NCI-H82 treated with DMSO at 0.1 percent for 48 hours (cell line): ENCODE results near the gene FBXL17.
A peak's percentile ranks its signal among the peaks of the same experiment; 100 is the strongest.

Experiments
- DNase-seq: peaks from one replicate; lab custom pipeline; 2025; ENCODE audit not compliant: unreplicated experiment; lab: John Stamatoyannopoulos, UW

FBXL17 gene

GRCh38 chr5:107959573-107960279 lies 422.2 kb downstream of the FBXL17 start:
- DNase-seq, result no peak

- no peak for DNase-seq
Measured at GRCh38 chr5:107958861-107959260, 423.0 kb downstream of the FBXL17 start.

GRCh38 chr5:107958432-107958831 lies 423.5 kb downstream of the FBXL17 start:
- no peak for DNase-seq

GRCh38 chr5:107957051-107957450 lies 424.8 kb downstream of the FBXL17 start:
- DNase-seq, result peak; percentile 76

- DNase-seq, result no peak
Measured at GRCh38 chr5:107955321-107955720, 426.6 kb downstream of the FBXL17 start.

GRCh38 chr5:107954254-107954653 lies 427.6 kb downstream of the FBXL17 start:
- no peak for DNase-seq

GRCh38 chr5:107952450-107952849 lies 429.4 kb downstream of the FBXL17 start:
- no peak for DNase-seq

GRCh38 chr5:107951309-107951708 lies 430.6 kb downstream of the FBXL17 start:
- no peak for DNase-seq

- no peak for DNase-seq
Measured at GRCh38 chr5:107950776-107951175, 431.1 kb downstream of the FBXL17 start.

- DNase-seq, result no peak
Measured at GRCh38 chr5:107949688-107950341, 432.1 kb downstream of the FBXL17 start.

GRCh38 chr5:107948377-107948776 lies 433.5 kb downstream of the FBXL17 start:
- peak; percentile 26 for DNase-seq

- DNase-seq, result no peak
Measured at GRCh38 chr5:107945061-107945460, 436.8 kb downstream of the FBXL17 start.

GRCh38 chr5:107943923-107944322 lies 438.0 kb downstream of the FBXL17 start:
- no peak for DNase-seq

GRCh38 chr5:107941036-107941435 lies 440.9 kb downstream of the FBXL17 start:
- DNase-seq, result no peak

- peak; percentile 95 for DNase-seq
Measured at GRCh38 chr5:107937651-107938355, 444.1 kb downstream of the FBXL17 start.

GRCh38 chr5:107937204-107937603 lies 444.7 kb downstream of the FBXL17 start:
- DNase-seq, result peak; percentile 35

GRCh38 chr5:107936515-107936914 lies 445.4 kb downstream of the FBXL17 start:
- DNase-seq, result no peak

GRCh38 chr5:107935645-107936044 lies 446.3 kb downstream of the FBXL17 start:
- peak; percentile 32 for DNase-seq

GRCh38 chr5:107933326-107933725 lies 448.6 kb downstream of the FBXL17 start:
- no peak for DNase-seq

- DNase-seq, result no peak
Measured at GRCh38 chr5:107930891-107931290, 451.0 kb downstream of the FBXL17 start.

GRCh38 chr5:107930092-107930491 lies 451.8 kb downstream of the FBXL17 start:
- no peak for DNase-seq

- no peak for DNase-seq
Measured at GRCh38 chr5:107929080-107929479, 452.8 kb downstream of the FBXL17 start.
